ENCODE data around the gene SPR.

Gene SPR

DNA sequence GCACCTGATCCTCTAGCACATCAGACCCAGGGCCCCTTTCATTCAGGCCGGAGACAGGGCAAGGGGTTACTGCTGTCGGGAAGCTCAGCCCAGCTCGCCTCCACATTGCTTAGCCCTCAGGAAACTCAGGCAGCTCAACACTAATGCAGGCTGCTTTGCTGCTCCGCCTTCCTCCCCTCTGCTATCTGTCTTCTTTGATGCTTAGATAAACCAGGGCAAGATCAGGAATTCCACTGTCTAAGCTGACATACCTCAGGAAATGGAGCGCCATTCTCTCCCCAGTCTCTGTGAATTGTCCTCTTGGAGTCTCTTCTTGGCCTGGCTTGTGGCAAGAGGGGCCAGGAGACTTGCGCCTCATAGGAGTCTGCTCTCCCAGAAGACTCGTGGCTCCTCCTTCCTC is 35.9 kb upstream of the SPR start:
- H2AFZ ChIP-seq (ENCODE audit: low read depth): no peak overlapping the region
- no peak overlapping the region for H3K4me2 ChIP-seq
- no peak overlapping the region for H3K4me3 ChIP-seq (IDR thresholded peaks at IDR 0.05; ENCODE audit: insufficient read depth, low read depth, low read length)
- no peak overlapping the region for H3K9ac ChIP-seq
- no peaks in the 10 kb centered on the region for H3K79me2 ChIP-seq (ENCODE audit: insufficient read depth, low read depth)
- no peaks in the 10 kb centered on the region for H3K36me3 ChIP-seq (ENCODE audit: insufficient read depth)
- no peaks in the 10 kb centered on the region for H3K27me3 ChIP-seq (ENCODE audit: insufficient read depth, low read depth)
- H3K27ac ChIP-seq: no peak overlapping the region
- no peaks in the 10 kb centered on the region for H3K4me1 ChIP-seq (ENCODE audit: low read depth, poor library complexity, severe bottlenecking)
- TF ChIP-seq, protein P1, sequence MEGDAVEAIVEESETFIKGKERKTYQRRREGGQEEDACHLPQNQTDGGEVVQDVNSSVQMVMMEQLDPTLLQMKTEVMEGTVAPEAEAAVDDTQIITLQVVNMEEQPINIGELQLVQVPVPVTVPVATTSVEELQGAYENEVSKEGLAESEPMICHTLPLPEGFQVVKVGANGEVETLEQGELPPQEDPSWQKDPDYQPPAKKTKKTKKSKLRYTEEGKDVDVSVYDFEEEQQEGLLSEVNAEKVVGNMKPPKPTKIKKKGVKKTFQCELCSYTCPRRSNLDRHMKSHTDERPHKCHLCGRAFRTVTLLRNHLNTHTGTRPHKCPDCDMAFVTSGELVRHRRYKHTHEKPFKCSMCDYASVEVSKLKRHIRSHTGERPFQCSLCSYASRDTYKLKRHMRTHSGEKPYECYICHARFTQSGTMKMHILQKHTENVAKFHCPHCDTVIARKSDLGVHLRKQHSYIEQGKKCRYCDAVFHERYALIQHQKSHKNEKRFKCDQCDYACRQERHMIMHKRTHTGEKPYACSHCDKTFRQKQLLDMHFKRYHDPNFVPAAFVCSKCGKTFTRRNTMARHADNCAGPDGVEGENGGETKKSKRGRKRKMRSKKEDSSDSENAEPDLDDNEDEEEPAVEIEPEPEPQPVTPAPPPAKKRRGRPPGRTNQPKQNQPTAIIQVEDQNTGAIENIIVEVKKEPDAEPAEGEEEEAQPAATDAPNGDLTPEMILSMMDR (conservative IDR thresholded peaks at IDR 0.05; ENCODE audit: low read depth, low read length): no peak
- no peaks in the 10 kb centered on the region for H4K20me1 ChIP-seq (ENCODE audit: insufficient read depth)

DNA sequence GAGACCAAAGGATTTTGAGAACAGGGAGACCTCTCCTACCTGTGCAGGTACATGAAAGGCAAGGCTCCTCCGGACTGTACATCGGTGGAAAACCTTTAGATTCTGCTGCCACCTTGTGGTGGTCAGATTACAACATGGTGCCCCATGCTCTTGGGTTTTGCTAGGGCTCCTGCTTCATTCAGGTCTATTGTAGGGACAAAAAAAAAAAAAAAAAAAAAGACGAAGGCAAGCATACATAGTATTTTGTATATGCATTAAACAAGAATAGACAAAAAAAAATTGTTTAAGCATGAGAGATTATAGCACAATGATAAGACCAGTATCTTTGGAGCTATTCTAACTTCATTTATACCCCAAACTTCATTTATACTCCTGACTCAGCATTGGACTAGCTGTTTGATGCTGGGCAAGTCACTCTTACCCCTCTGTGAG is 27.4 kb upstream of the SPR start:
- Histone ChIP-seq H3K27ac (no peak overlapping the region), H4K20me1 (ENCODE audit: insufficient read depth) (no peaks in the 10 kb centered on the region), H3K4me2 (no peak overlapping the region), H3K4me1 (ENCODE audit: low read depth, poor library complexity, severe bottlenecking) (peaks cover 15% of the 10 kb centered on the region), H3K36me3 (ENCODE audit: insufficient read depth) (no peaks in the 10 kb centered on the region), H3K9ac (no peak overlapping the region), H2AFZ (ENCODE audit: low read depth) (no peak overlapping the region), H3K4me3 (IDR thresholded peaks at IDR 0.05; ENCODE audit: insufficient read depth, low read depth, low read length) (no peak overlapping the region), H3K79me2 (ENCODE audit: insufficient read depth, low read depth) (no peaks in the 10 kb centered on the region), H3K27me3 (ENCODE audit: insufficient read depth, low read depth) (no peaks in the 10 kb centered on the region)
- TF ChIP-seq, protein P1 (conservative IDR thresholded peaks at IDR 0.05; ENCODE audit: low read depth, low read length): peak; percentile 85

DNA sequence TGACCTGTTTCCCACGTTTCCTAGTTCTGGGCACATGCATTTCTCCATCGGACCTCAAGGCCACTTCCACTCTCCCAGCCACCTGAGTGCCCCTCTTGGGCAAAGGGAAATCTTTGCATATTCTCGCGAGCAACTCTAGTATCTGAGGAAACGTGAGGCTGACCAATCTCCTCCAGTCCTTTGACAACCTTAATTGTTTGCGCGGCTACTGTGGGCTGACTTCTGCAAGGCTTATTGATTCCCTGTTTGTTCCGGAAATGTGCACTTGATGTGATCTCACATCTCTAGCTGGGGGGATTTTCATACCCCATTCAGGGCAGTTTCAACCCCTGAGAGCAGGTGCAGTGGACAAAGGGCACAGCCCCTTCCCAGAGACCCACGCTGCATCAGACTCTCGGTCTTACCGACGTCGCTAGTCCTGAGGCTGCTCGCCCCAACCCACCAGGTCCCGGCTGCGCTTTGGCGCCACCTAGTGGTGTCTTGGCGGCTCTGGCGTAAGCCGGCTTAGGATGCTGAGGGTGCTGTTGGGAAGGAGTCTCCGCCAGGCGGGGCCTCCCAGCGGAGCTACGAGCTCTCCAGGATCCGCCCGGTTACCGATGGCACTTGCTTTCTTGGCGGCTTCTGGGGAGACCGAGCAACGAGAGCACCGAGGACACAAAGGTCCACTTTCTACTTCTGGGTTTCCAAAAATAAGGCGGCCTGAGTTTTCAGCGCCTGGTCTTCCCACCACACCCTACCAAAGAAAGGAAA is 24.8 kb upstream of the SPR start:
- Histone ChIP-seq H3K27me3 (ENCODE audit: insufficient read depth, low read depth) (no peaks in the 10 kb centered on the region), H2AFZ (ENCODE audit: low read depth) (peak overlapping the region; percentile 80), H3K4me3 (IDR thresholded peaks at IDR 0.05; ENCODE audit: insufficient read depth, low read depth, low read length) (peak overlapping the region; percentile 78), H3K79me2 (ENCODE audit: insufficient read depth, low read depth) (no peaks in the 10 kb centered on the region), H3K36me3 (ENCODE audit: insufficient read depth) (no peaks in the 10 kb centered on the region), H4K20me1 (ENCODE audit: insufficient read depth) (no peaks in the 10 kb centered on the region), H3K4me2 (peak overlapping the region; percentile 70), H3K9ac (no peak overlapping the region), H3K4me1 (ENCODE audit: low read depth, poor library complexity, severe bottlenecking) (peaks cover 18% of the 10 kb centered on the region), H3K27ac (no peak overlapping the region)
- TF ChIP-seq, protein P1 (conservative IDR thresholded peaks at IDR 0.05; ENCODE audit: low read depth, low read length): peak; percentile 98

DNA sequence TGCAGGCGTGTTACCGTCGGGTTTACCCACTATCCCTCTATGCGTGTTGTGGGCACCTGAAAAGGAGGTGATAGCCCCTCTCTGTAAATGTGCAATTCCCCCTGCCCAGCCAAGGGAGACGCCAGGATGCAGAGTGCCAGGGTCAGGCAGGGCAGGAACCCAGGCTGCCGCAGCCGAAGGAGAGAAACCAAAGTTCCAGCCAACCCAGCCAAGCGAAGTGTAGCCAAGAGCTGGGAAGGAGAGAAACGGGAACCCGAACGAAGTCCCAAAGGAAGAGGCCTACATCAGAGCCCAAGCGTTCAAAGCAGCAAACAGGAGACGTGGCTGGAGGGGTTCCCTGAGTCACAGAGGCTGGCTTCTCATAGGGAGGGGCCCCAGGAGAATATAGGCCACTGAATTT is 24.2 kb upstream of the SPR start:
- no peak overlapping the region for H3K27ac ChIP-seq
- no peaks in the 10 kb centered on the region for H3K79me2 ChIP-seq (ENCODE audit: insufficient read depth, low read depth)
- H3K4me1 ChIP-seq (ENCODE audit: low read depth, poor library complexity, severe bottlenecking): peaks cover 18% of the 10 kb centered on the region
- TF ChIP-seq, protein P1 (conservative IDR thresholded peaks at IDR 0.05; ENCODE audit: low read depth, low read length): no peak
- no peaks in the 10 kb centered on the region for H3K27me3 ChIP-seq (ENCODE audit: insufficient read depth, low read depth)
- no peak overlapping the region for H3K9ac ChIP-seq
- no peaks in the 10 kb centered on the region for H4K20me1 ChIP-seq (ENCODE audit: insufficient read depth)
- H3K4me3 ChIP-seq (IDR thresholded peaks at IDR 0.05; ENCODE audit: insufficient read depth, low read depth, low read length): peak overlapping the region; percentile 78
- peak overlapping the region; percentile 80 for H2AFZ ChIP-seq (ENCODE audit: low read depth)
- peak overlapping the region; percentile 70 for H3K4me2 ChIP-seq
- no peaks in the 10 kb centered on the region for H3K36me3 ChIP-seq (ENCODE audit: insufficient read depth)
